ENCODE measurements around the gene MAPK9.
"Not testable (repeated sequence)": the region's sequence is repeated elsewhere in the genome, so short reads cannot be mapped to it uniquely, and the experiment has no call there.

Gene MAPK9

GRCh38 chr5:180235077-180235476 lies 56.8 kb downstream of the MAPK9 start:
- DNase-seq (ENCODE audit: low read depth) = no peak

GRCh38 chr5:180234271-180234670 lies 57.6 kb downstream of the MAPK9 start:
- DNase-seq (ENCODE audit: low read depth) = no peak

DNA sequence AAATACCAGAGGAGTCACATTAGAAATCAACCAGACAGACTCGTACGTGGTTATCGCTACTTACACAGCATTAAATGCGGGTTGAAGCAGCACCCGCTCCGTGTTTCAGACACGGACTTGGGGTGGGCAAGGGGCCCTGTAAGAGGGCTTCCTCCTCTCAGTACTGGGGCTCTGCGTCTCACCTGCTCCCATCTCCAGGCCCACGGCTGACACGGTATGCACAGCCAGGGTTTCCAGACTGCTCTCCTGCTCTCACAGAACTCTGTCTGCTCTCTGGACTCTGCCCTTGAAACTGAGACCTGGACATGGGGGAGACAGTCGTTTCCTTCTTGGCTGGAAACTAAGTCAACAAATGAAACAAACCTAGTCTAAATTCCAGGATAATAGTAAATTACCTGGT lies 58.2 kb downstream of the MAPK9 start:
- DNase-seq (ENCODE audit: low read depth) = no peak

DNA sequence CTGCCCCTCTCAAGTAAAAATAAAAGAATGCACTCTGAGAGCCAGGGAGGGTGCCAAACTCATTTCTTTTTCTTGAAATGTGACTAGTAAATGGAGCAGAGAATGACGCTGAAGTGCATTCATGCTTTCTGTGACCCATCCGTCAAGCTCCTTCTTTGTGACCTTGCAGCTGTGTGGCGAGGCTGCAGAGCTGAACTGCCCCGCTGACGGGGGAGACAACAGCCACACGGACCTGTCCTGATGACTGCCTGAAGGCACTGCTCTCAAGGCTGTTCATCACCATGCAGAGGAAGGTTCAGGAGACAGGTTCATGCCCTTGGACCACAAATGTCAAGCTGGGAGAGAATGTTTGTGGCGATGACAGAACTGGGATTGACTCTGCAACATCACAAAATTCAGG lies 61.9 kb downstream of the MAPK9 start:
- DNase-seq (ENCODE audit: low read depth) = no peak

DNA sequence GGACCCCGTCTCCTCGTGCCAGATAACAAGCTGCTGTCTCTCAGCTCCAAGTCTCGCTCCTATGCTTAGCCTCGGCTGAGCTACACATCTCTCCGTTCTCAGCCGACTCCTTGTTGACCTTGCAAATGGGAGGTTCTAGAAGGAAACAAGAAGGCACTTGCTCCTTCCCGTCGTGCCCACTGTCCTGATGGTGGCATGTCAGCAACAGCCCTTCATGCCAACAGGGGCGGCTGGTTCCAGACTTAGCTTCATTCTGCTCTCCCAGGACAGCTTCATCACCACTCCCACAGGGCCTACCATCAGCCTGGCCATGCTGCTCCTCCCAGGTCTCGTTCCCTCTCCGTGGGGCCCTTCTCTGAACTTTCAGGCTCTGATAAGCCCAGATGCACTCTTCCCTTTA lies 69.8 kb downstream of the MAPK9 start:
- no peak for DNase-seq (ENCODE audit: low read depth)

GRCh38 chr5:180217797-180218196 lies 74.1 kb downstream of the MAPK9 start:
- DNase-seq (ENCODE audit: low read depth) = no peak

- DNase-seq (ENCODE audit: low read depth) = no peak
Measured at GRCh38 chr5:180216646-180217171, 75.2 kb downstream of the MAPK9 start.

GRCh38 chr5:180215783-180216630 lies 75.9 kb downstream of the MAPK9 start:
- no peak for DNase-seq (ENCODE audit: low read depth)

DNA sequence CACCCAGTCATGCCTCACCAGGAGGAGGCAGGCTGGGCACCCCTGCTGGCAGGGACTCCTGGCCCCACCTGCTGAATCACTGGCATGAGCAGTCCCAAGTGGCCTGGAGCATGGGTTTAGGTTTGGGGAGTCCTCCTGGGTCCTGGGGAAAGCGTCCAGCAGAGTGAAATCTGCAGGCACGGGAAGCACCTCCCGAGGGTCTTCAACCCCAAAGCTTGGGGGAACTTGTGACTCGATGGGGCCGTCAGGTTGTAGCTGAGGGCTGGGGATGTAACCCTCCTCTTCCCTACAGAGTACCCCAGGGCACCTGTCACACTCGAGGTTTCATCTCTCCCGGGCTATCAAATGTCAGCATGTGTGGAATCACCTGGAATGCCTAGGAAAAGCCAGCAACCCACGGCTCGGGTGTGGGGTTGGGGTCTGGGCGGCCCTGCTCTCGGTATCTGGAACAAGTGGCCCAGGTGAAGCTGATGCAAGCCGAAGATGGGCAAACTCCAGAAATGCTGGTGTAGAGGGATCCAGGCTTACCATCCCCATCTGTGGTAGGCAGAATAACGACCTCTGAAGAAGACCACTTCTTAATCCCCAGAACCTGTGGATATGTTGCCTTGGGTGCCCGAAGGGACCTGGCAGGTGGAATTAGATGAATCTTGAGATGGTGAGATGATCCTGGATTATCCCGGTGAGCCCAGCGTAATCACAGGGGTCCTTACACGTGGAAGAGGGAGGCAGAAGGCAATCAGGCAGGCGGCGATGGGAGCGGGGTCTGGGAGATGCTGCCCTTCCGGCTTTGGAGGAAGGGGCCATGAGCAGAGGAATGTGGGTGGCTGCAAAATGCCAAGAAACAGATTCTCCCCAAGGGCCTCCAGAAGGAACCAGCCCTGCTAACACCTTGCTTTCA lies 76.8 kb downstream of the MAPK9 start:
- no peak for DNase-seq (ENCODE audit: low read depth)

GRCh38 chr5:180213657-180214207 lies 78.2 kb downstream of the MAPK9 start:
- no peak for DNase-seq (ENCODE audit: low read depth)

DNA sequence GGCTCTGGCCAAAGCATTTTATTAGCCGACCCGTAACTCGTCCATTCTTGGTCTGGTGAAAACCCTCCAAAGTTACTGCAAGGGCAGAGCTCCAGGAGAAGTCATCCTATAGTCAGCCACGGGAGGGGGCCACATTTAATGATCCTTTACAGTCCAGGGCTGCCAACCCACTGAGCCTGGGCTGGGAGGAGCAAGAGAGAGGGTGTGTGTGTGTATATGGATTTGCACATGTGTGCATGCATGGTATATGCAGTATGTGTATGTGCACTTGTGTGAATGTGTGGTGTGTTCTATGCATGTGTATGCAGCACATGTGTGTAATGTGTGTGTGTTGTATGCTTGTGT lies 78.7 kb downstream of the MAPK9 start:
- DNase-seq (ENCODE audit: low read depth) = no peak

DNA sequence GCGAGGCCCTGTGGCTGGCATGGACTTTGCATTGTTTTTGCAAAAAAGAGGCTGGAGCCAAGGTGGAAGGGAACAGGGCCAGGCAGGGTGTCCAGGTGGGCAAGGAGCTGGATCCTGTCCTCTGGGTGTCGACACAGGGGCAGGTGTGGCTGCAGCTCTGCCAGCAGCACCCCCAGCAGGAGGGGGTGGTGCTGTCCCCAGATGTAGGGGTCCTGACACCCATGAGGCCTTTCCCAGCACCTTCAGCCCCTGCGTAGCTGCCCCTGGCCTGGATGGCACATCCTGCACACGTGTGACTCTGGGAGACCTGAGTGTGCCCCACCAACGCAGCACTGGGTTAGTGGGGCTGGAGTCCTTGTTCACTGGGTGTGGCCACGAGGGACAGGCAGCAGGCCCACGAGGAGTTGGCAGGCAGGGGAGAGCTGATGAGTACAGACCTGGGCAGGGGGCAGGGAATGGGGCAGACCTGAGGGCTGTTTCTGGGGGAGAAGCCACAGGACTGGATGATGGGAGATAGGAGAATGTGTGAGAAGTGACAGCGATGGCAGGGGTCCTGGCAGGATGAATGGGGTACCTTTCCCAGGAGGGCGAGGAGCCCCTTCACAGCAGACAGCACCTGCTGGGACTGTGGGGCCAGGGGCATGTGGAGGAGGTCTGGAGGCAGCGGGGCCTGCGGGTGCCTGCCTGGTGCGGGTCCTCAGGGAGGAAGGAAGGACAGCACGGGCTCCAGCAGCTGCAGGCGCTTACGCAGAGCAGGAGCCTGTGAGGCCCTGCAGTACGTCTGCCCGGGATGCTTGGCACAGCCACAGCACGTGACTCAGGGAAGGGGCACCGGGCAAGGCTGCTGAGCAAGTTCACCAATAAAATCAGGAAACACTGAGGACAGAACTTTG lies 79.3 kb downstream of the MAPK9 start:
- DNase-seq (ENCODE audit: low read depth) = no peak

DNA sequence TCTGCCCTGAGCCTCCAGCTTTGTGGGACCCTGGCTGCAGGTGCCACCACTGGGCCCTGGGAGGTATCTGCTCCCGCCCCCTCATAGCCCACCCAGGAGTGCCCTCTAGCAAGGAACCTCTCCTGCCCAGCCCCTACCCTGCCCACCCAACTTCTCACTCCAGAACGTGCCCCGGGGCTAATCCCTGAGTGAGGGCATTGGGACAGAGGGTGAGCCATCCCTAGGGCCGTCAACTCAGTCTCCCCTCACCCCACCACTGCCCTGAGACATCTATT lies 80.2 kb downstream of the MAPK9 start:
- DNase-seq (ENCODE audit: low read depth) = no peak

GRCh38 chr5:180210961-180211760 lies 80.7 kb downstream of the MAPK9 start:
- DNase-seq (ENCODE audit: low read depth) = no peak

DNA sequence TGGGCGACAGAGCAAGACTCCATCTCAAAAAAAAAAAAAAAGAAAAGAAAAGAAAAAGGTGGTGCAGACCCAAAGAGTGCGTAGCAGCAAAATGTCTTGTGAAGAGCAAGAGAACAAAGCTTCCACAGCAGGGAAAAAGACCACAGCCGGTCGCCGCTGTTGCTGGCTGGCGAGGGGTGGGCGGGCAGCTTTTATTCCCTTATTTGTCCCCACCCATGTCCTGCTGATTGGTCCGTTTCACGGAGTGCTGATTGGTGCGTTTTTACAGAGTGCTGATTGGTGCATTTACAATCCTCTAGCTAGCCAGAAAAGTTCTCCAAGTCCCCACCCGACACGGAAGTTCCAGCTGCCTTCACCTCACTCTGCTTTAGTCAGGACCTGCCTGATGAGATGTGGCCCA lies 81.8 kb downstream of the MAPK9 start:
- not testable (repeated sequence) for DNase-seq (ENCODE audit: low read depth)

GRCh38 chr5:180209137-180209581 lies 82.7 kb downstream of the MAPK9 start, which contains the start of gene RASGEF1C:
Gene RASGEF1C (minus strand): TSS chr5:180209211. CDS start chr5:180138052, 71,159 bp downstream.
- DNase-seq (ENCODE audit: low read depth) = peak; percentile 10

GRCh38 chr5:180208435-180209081 lies 83.3 kb downstream of the MAPK9 start:
- DNase-seq (ENCODE audit: low read depth) = no peak

- no peak for DNase-seq (ENCODE audit: low read depth)
Measured at GRCh38 chr5:180208038-180208434, 83.8 kb downstream of the MAPK9 start.

GRCh38 chr5:180207593-180207992 lies 84.3 kb downstream of the MAPK9 start:
- DNase-seq (ENCODE audit: low read depth) = no peak

DNA sequence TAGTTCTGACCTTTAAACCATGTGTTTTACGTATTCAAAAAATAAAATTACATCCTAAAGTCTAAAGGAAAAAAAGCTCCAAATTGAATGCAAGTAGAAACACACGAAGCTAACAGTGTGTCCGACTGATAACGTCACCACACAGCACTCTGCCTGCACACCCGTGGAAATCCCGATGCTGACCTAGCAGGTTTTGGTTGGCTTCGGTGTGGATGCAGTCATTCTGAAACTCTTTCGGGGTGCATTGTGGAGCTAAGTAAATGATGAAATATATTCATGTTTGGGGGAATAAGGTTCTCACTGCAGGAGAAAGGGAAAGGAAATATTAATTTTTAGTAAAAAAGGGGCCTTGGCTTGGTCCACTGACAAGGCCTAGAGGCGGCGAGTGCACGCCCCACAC lies 84.9 kb downstream of the MAPK9 start:
- no peak for DNase-seq (ENCODE audit: low read depth)

Data from fibroblast of the conjunctiva (primary cell).